ENCODE data around the gene TMEM184B. TPM values are rescaled to one million over a fixed set of nuclear protein-coding genes. Genes with fewer than 3 reads are reported as not detected.

TMEM184B gene
- total and polyA plus RNA-seq, 2 experiments from 2014 or later: 42.2 to 95.1 TPM

DNA sequence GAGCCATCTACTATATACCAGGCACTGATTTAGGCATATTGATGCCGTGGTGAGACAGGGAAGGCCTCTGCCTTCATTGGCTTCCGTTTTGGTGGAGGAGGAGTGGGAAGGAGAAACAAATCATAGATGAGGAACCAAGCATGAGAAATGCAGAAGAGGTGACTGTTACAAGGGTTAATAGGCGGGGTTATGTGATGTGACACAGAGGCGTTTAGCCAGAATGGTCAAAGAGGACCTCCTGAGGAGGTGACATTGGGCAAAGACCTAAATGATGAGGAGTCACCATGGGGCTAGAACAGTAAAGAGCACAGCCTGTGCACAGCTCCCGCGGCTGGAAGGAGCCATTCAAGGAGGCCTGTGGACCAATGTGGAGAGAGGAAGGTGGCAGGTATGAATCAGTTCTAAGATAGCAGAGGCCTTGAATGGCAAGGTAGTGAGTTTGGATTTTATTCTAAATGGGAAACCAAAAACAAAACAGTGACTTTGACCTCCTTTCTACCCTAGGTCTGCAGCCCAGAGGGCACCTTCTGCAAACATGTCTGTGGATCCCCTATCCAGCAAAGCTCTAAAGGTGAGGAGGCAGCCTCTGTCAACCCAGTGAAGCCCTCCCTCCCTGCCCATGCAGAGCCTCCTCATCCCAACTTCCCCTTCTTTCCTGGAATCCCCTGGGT lies 59.4 kb downstream of the TMEM184B start:
- TF ChIP-seq POLR2AphosphoS5 (IDR thresholded peaks at IDR 0.05; ENCODE audit: low read depth) (no peak), EZH2phosphoT487 (IDR thresholded peaks at IDR 0.05; ENCODE audit: unreplicated experiment) (no peak), EZH2 (IDR thresholded peaks at IDR 0.05; ENCODE audit: low read depth, unreplicated experiment) (no peak), JUNB (IDR thresholded peaks at IDR 0.05; ENCODE audit: unreplicated experiment) (no peak), STAT1 (IDR thresholded peaks at IDR 0.05; ENCODE audit: unreplicated experiment) (no peak), ZNF114 (CRISPR knock-in tag; IDR thresholded peaks at IDR 0.05) (no peak), ZNF331 (CRISPR knock-in tag; IDR thresholded peaks at IDR 0.05; ENCODE audit: low read depth) (no peak), NANOG (IDR thresholded peaks at IDR 0.05; ENCODE audit: borderline replicate concordance) (no peak), CREB1 (CRISPR knock-in tag; IDR thresholded peaks at IDR 0.05; ENCODE audit: low read depth) (no peak)
- TF ChIP-seq, protein P1, sequence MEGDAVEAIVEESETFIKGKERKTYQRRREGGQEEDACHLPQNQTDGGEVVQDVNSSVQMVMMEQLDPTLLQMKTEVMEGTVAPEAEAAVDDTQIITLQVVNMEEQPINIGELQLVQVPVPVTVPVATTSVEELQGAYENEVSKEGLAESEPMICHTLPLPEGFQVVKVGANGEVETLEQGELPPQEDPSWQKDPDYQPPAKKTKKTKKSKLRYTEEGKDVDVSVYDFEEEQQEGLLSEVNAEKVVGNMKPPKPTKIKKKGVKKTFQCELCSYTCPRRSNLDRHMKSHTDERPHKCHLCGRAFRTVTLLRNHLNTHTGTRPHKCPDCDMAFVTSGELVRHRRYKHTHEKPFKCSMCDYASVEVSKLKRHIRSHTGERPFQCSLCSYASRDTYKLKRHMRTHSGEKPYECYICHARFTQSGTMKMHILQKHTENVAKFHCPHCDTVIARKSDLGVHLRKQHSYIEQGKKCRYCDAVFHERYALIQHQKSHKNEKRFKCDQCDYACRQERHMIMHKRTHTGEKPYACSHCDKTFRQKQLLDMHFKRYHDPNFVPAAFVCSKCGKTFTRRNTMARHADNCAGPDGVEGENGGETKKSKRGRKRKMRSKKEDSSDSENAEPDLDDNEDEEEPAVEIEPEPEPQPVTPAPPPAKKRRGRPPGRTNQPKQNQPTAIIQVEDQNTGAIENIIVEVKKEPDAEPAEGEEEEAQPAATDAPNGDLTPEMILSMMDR (conservative IDR thresholded peaks at IDR 0.05; ENCODE audit: low read depth in 2 of 2): no peak
- TF ChIP-seq, protein P2, sequence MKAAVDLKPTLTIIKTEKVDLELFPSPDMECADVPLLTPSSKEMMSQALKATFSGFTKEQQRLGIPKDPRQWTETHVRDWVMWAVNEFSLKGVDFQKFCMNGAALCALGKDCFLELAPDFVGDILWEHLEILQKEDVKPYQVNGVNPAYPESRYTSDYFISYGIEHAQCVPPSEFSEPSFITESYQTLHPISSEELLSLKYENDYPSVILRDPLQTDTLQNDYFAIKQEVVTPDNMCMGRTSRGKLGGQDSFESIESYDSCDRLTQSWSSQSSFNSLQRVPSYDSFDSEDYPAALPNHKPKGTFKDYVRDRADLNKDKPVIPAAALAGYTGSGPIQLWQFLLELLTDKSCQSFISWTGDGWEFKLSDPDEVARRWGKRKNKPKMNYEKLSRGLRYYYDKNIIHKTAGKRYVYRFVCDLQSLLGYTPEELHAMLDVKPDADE (IDR thresholded peaks at IDR 0.05): no peak
- TF ChIP-seq, protein P3, sequence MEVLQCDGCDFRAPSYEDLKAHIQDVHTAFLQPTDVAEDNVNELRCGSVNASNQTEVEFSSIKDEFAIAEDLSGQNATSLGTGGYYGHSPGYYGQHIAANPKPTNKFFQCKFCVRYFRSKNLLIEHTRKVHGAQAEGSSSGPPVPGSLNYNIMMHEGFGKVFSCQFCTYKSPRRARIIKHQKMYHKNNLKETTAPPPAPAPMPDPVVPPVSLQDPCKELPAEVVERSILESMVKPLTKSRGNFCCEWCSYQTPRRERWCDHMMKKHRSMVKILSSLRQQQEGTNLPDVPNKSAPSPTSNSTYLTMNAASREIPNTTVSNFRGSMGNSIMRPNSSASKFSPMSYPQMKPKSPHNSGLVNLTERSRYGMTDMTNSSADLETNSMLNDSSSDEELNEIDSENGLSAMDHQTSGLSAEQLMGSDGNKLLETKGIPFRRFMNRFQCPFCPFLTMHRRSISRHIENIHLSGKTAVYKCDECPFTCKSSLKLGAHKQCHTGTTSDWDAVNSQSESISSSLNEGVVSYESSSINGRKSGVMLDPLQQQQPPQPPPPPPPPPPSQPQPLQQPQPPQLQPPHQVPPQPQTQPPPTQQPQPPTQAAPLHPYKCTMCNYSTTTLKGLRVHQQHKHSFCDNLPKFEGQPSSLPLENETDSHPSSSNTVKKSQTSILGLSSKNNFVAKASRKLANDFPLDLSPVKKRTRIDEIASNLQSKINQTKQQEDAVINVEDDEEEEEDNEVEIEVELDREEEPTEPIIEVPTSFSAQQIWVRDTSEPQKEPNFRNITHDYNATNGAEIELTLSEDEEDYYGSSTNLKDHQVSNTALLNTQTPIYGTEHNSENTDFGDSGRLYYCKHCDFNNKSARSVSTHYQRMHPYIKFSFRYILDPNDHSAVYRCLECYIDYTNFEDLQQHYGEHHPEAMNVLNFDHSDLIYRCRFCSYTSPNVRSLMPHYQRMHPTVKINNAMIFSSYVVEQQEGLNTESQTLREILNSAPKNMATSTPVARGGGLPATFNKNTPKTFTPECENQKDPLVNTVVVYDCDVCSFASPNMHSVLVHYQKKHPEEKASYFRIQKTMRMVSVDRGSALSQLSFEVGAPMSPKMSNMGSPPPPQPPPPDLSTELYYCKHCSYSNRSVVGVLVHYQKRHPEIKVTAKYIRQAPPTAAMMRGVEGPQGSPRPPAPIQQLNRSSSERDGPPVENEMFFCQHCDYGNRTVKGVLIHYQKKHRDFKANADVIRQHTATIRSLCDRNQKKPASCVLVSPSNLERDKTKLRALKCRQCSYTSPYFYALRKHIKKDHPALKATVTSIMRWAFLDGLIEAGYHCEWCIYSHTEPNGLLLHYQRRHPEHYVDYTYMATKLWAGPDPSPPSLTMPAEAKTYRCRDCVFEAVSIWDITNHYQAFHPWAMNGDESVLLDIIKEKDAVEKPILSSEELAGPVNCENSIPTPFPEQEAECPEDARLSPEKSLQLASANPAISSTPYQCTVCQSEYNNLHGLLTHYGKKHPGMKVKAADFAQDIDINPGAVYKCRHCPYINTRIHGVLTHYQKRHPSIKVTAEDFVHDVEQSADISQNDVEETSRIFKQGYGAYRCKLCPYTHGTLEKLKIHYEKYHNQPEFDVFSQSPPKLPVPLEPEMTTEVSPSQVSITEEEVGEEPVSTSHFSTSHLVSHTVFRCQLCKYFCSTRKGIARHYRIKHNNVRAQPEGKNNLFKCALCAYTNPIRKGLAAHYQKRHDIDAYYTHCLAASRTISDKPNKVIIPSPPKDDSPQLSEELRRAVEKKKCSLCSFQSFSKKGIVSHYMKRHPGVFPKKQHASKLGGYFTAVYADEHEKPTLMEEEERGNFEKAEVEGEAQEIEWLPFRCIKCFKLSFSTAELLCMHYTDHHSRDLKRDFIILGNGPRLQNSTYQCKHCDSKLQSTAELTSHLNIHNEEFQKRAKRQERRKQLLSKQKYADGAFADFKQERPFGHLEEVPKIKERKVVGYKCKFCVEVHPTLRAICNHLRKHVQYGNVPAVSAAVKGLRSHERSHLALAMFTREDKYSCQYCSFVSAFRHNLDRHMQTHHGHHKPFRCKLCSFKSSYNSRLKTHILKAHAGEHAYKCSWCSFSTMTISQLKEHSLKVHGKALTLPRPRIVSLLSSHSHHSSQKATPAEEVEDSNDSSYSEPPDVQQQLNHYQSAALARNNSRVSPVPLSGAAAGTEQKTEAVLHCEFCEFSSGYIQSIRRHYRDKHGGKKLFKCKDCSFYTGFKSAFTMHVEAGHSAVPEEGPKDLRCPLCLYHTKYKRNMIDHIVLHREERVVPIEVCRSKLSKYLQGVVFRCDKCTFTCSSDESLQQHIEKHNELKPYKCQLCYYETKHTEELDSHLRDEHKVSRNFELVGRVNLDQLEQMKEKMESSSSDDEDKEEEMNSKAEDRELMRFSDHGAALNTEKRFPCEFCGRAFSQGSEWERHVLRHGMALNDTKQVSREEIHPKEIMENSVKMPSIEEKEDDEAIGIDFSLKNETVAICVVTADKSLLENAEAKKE (CRISPR knock-in tag; IDR thresholded peaks at IDR 0.05): no peak
- TF ChIP-seq, protein P4, sequence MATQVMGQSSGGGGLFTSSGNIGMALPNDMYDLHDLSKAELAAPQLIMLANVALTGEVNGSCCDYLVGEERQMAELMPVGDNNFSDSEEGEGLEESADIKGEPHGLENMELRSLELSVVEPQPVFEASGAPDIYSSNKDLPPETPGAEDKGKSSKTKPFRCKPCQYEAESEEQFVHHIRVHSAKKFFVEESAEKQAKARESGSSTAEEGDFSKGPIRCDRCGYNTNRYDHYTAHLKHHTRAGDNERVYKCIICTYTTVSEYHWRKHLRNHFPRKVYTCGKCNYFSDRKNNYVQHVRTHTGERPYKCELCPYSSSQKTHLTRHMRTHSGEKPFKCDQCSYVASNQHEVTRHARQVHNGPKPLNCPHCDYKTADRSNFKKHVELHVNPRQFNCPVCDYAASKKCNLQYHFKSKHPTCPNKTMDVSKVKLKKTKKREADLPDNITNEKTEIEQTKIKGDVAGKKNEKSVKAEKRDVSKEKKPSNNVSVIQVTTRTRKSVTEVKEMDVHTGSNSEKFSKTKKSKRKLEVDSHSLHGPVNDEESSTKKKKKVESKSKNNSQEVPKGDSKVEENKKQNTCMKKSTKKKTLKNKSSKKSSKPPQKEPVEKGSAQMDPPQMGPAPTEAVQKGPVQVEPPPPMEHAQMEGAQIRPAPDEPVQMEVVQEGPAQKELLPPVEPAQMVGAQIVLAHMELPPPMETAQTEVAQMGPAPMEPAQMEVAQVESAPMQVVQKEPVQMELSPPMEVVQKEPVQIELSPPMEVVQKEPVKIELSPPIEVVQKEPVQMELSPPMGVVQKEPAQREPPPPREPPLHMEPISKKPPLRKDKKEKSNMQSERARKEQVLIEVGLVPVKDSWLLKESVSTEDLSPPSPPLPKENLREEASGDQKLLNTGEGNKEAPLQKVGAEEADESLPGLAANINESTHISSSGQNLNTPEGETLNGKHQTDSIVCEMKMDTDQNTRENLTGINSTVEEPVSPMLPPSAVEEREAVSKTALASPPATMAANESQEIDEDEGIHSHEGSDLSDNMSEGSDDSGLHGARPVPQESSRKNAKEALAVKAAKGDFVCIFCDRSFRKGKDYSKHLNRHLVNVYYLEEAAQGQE (IDR thresholded peaks at IDR 0.05; ENCODE audit: unreplicated experiment): no peak
- H2AFZ ChIP-seq: no peak overlapping the region
- Mint-ChIP-seq H3K27me3 (ENCODE audit: insufficient read depth, low read depth, poor library complexity) (peaks cover 28% of the 10 kb centered on the region), H3K27ac (no peak overlapping the region), H3K4me3 (peak overlapping the region; percentile 18; the same call in 1 of the 3 replicates), H3K4me1 (peaks cover 25% of the 10 kb centered on the region), H3K9me3 (peaks cover 3% of the 10 kb centered on the region; the same call in 1 of the 3 replicates), H3K36me3 (ENCODE audit: low read depth) (peaks cover 5% of the 10 kb centered on the region)
- ATAC-seq: no peak
- no peaks in the 10 kb centered on the region for H3K9me2 ChIP-seq (ENCODE audit: insufficient read depth)
- H4K20me1 ChIP-seq (replicated peaks; ENCODE audit: insufficient read depth): peaks cover 7% of the 10 kb centered on the region; the same call in 1 of the 2 replicates
- no peak for DNase-seq (ENCODE audit: low spot score)
- peak overlapping the region; percentile 61 for H3K4me3 ChIP-seq
- peaks cover 22% of the 10 kb centered on the region for H3K27me3 ChIP-seq (ENCODE audit: insufficient read depth)
- no peaks in the 10 kb centered on the region for H3K79me2 ChIP-seq (replicated peaks; ENCODE audit: insufficient read depth)
- H3K27ac ChIP-seq (ENCODE audit: low read depth): no peak overlapping the region
- peak overlapping the region; percentile 87 for H3K4me2 ChIP-seq
- peaks cover 15% of the 10 kb centered on the region for H3K4me1 ChIP-seq (ENCODE audit: insufficient read depth)
- 0 out of 2 replicates have a peak, but pooled peaks cover 17% of the 10 kb centered on the region for H3F3A ChIP-seq (replicated peaks; ENCODE audit: low read depth)
- H3K36me3 ChIP-seq (ENCODE audit: insufficient read depth): no peaks in the 10 kb centered on the region

Data from GM23338 (cell line).